NCI-H446 treated with DMSO at 0.1 percent for 48 hours (cell line): ENCODE data around the gene TACO1.

Experiments used
- DNase-seq: peaks from one replicate; lab custom pipeline; 2025; lab: John Stamatoyannopoulos, UW

The TACO1 gene

DNA sequence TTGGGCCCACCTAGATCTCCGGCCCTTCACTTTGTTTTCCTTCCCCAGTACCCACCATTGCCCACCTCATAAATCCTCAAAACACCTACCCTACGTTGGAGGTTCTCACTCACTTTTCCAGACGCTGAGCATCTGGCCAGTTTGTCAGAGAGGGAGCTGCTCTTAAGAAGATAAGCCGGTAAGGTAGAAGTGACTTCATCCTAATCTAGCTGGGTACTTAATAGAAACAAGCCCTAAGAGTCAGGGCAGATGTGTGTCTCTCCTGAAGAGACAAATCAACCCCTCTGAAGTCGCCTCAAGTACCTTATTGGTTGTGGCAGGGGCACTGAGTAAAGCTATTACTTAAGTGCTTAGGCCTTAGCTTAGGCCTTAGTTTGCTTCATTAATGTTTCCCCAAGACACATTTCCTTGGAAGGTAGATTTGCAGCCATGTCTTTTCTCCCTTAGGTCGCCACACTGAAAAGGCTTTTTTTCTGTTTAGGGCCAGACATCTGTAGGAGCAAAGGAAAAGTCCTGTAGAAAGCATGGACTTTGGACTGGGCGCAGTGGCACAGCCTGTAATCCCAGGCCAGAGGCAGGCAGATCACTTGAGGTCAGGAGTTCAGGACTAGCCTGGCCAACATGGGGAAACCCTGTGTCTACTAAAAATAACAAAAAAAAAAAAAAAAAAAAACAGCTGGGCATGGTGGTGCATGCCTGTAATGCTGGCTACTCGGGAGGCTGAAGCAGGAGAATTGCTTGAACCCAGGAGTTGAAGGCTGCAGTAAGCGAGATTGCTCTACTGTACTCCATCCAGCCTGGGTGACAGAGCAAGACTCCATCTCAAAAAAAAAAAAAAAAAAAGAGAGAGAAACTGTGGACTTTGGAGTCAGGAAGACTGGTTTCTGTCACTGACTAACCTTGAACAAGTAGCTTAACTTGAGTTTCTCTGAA, 1.0 kb downstream of the TACO1 start:
- no peak for DNase-seq

DNA sequence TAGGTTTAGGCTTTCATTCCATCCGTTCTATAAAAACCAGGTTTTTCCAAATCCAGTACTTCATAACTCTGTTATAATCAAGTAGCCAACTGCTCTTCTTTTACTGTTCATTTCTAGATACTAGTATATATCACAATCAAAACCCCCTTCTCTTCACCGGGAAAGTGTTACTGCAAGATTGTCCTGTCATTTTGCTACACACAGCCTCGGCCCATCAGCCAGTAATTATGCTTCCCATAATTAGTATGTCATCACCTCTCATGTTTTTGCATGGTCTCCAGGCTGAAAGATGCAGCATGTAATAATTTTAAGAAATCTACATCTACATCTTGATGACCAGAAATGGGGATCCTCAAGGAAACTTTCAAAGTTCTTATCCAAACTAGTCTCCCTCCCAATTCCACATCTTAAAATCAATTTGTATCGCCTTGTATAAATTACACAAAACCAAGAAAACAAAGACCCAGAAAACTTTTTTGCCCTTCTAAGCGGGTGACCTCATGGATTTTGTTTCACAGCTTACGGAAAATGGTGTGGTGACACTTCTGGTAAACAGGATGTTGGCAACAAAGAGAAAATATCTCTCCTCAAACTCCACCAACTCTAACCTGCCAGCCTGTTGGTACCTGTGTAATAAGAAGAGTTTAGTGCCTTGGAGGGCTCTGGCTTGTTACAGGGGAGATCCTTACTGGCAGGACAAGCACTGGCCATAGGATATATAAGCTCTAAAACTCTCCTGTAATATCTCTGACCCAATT, 9.3 kb downstream of the TACO1 start:
- no peak for DNase-seq

GRCh38 chr17:63610854-63611253, 10.2 kb downstream of the TACO1 start:
- DNase-seq = no peak

- DNase-seq = no peak
Measured at GRCh38 chr17:63611354-63611753, 10.7 kb downstream of the TACO1 start.

DNA sequence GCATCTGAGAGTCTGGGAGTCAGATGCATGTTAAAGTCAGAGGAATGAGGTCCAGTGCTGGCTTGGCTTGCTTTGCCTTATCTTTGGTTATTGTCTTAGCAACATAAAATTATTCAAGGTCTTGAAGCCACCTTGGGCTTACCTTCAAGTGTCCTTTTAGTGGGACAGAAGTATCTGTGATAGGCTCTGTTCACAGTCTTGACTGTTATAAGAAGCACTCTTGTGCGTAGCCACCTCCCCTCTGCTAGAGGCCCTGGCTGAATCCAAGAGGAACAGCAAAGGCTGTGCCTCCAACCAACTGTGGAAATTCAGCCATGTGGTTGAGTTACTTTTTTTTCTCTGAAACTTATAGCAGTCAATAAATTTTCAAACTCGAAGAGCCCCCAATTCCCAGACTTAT, 13.0 kb downstream of the TACO1 start:
- no peak for DNase-seq

GRCh38 chr17:63621229-63621683, 20.6 kb downstream of the TACO1 start:
- no peak for DNase-seq

DNA sequence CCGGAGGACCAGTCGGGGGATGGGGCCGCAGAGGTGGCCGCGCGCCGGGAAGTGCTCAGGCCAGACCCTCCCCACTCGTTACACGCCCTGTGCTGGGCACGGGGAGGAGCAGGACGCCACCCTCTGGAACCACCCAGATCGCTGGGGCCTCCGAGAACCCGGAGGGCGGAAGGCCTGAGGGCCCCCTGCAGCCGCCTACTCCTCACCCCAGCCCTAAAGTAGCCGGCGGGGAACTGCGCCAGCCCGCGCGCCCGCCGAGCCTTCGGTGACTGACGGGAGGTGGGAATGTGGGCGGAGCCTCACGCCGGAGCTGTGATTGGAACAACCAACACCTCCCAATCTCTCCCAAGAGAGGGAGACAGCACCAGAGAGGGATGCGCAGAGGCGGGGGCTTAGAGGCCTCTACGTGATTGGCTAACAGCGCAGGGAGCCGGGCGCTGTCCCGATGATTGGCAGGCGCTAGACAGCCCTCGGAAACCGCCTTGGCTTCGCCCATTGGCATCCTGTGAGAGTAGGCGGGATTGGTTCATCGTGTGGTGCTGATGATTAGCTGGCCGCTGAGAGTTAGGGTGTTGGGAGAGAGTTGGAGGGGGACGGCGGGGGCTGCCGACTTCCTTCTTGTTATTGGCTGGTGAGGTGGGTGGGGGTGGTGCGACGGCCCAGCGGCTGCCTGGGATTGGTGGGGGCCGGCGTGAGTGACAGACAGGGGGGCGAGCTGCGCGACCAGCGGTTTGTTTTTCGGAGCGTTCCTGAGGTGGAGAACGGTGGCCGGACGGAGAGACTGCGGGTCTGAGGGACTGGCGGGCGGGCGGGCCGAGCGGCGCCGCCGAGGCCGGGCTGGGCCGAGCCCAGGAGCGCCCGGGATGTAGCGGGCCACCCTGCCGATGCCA, 21.2 kb downstream of the TACO1 start, which contains the start of gene MAP3K3:
MAP3K3 (plus strand) TSS at position 734 of the 890 bp plus-strand sequence. CDS start 343 bp downstream, outside the sequence.
- peak; percentile 100 for DNase-seq

DNA sequence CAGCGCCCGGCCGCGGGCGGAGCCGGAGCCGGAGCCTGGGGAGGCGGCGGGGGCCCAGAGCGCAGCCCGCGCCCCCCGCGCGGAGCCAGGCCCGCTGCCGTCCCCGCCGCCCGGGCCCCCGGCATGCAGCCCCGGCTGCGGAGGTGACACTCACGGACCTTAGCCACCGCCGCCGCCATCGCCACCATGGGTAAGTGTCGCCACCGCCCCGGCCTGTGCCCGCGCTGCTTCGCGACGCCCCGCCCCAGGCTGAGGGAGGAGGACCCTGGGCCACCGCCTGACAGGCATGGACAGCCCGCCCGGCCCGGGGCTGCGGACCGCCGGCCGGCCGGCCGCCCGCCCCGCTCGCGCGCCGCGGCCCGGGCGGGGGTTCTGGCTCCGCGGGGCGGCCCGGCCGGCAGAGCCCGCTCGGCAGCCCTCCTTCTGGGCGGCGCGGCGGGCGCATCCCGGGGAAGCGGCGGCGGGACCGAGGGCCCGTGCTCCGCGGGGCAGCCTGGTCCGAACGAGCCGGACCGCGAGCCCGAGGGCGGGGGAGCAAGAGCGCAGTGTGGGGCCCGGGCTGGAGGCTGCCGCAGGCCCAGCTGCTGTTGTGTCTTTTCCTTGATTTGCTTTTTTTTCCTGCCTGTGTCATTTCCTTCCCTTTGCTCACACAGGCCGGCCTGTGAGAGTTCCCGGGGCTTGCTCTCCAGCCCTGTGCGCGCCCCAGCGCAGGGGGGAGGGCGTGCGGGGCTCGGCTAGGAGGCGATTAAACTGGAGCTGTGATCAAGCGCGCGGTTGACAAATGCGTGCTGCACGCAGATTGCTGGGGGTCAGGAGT, 22.1 kb downstream of the TACO1 start:
- no peak for DNase-seq

DNA sequence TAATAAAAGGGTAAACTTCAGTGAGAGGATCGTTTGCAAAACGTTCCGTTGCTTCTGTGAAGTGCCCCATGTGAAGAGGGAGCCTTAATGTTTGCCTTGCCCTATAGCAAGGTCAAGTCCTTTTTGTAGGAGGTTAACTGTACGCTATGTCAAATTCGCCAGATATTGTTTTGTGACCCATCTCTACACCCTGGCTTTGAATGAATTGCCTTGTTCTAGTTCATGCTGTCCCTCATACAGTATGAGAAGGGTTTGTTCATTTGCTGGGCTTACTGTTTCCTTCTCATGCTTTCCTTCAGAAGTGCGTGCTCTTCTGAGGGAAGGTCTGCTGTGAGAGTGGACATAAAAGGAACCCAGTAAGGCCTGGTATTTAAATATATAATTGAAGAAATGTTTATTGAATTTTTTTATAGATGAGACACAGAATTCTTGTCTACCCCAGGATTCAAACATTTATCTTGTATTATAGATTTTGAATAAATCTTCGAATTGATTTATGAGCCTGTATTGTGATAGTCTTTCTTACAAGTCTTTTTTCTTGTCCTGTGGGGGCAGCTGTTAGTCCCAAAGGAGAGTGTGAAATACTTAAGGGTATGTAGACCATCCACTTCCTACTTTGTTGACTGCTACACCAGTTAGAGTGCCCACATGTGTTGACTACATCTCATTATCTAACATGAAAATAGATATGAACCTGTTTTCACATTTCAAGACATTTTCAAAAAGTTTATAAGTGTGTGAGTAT, 23.3 kb downstream of the TACO1 start:
- DNase-seq = no peak

- no peak for DNase-seq
Measured at GRCh38 chr17:63624531-63624880, 23.8 kb downstream of the TACO1 start.

DNA sequence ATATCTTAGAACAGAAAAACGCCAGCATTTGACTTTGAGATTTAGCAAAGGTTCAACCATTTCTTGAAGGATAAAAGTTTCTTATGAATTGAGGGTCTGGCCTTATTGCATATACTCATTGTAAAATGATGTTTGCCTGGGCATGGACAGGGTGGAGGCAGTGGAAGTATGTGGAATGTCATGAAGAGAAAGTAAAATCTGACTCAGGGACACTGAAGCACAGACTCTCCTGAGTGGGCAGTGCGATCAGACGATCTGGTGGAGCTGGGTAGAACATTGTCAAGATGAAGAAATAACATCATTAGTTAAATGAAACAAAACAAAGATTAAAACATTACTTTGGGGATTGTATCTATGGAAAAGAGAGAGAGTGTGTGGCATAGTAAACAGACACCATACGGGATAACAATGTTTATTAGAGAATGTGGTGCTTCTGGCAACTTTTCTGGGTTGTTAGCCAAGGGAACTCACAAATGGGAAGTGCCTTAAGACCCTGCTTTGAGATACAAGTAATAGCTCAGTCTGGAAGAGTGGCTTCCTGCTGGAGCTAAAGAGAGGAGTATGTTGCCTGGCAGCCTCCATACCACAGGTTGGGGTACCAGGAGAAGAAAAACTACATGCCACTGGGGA, 26.0 kb downstream of the TACO1 start:
- no peak for DNase-seq

DNA sequence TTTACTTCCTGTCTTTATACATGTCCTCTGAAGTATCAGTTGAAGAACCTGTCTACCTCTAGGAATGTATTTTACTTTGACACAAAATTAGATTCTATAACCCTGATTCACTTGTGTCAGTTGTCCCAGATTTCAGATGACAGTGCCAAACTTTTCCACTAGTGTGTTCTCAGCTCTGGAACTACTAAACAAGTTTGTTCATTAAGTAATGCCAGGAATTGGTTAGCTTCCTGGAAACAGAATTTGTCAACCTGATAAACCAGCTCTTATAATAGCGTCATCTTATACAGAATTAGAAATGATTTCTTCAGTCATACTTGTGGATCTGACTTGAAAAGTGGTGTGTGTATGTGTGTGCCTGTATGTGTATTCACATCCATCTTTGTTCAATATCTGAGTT, 28.9 kb downstream of the TACO1 start:
- no peak for DNase-seq

GRCh38 chr17:63631062-63631461, 30.4 kb downstream of the TACO1 start:
- no peak for DNase-seq

DNA sequence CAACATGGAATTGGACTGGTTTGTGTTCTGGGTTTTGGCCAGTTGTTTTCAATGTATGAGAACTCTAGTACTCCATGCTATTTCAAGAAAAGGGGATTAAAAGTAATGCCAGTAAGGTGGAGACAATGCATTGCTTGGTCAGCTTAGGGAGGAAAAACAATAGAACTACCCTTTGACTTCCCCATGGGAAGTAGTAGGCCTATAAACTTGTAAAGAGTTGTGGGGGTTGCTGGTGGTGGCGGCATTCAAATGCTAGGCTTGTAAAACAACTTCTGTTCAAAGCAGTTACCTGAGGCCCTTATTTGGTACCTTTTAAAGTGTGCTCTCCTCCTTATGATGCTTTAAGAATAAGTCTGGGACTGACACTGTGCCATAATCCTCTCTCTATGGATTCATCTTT, 30.9 kb downstream of the TACO1 start:
- DNase-seq = no peak

DNA sequence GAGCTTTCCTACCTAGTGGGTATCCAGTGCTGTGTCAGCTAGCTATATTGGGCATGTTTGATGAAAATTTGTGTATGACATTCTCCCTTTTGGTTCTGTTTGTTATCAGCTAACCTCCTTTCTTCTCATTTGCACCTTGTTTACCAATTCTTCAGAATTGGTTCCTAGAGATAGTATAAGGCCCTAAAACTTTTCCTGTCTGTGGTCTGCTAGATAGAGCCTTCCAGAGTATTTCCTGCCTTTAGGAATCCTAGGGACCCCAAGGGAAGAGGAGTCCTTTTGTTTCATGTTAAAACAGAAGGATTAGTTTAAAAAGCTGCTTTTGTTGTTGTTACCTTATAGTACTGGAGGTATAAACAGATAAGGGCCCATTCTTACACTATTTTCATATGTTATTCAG, 33.0 kb downstream of the TACO1 start:
- no peak for DNase-seq

GRCh38 chr17:63634163-63634562, 33.5 kb downstream of the TACO1 start:
- no peak for DNase-seq

DNA sequence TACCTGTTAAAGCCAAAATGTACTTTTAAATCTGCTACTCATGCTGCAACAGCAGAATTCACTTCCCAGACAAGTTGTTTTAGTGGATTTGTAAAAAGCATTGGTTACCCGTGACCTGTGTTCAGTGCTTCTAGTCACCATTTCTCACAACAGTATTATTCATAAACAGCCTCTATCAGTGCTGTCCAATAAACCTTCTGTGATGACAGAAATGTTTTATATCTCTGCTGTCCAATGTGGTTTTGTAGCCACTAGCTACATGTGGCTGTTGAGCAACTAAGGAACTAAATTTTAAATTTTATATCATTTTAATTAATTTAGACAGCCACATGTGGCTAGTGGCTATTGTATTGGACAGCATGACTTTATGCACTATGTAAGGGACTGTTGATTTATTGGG, 34.1 kb downstream of the TACO1 start:
- no peak for DNase-seq

DNA sequence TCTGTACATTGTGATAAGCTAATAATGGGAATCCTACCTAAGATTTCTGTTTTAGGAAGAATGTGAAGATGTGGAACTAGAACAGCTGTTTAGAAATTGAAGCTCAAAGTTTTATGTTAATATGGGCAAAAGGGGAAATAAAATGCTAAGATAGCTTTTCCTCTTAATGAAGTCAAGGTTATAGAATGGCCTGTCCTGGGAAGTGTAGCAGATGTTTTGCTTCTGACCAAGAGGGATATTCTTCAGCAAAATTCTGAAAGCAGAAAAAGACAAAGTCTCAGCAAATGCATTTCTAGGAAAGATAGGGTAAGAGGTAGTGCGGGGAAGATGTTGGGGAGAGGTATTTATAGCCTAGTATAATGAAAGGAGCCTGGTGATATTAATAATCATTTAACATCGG, 34.6 kb downstream of the TACO1 start:
- DNase-seq = no peak

DNA sequence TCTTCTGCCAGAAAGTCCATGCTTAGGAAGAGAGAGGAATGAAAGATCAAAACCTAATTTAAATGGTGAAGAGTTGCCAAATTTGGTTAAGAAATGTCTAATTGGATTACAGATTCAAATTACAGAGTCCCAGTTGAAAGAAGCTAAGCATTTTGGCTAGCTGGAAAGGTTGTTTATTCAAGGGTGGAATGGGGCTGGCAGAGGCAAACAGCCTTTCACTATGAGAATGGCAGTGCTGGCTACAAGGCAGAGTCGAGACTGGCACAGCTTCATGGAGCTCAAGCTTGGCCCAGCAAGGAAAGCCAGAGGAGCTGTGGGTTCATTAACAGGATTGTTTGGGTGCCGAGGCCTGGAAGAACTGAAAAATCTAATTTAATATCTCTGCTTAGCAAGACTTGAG, 35.1 kb downstream of the TACO1 start:
- DNase-seq = peak; percentile 38

GRCh38 chr17:63639125-63639524, 38.4 kb downstream of the TACO1 start:
- DNase-seq = no peak
